Panc1 (cell line): ENCODE results near the gene COL6A3. TPM values are rescaled to one million over a fixed set of nuclear protein-coding genes. Genes with fewer than 3 reads are reported as not detected.

Source experiments
- ATAC-seq: fragments of 200-7000 bp; cut with Tn5 transposase; 2 replicates; pipeline ENCODE4 v1.9.1; 2020; ENCODE audit warnings: mild to moderate bottlenecking, moderate library complexity
- BruUV-seq: library from RNA; stranded (reverse); fragments of 400-500 nt; replicated peaks from 2 replicates; lab custom pipeline; 2021; lab: Mats Ljungman, UMichigan
- CTCF ChIA-PET: fragments of 300-600 bp; sonication (Branson Sonifier 250); formaldehyde crosslinking; loops from one replicate; lab custom pipeline; 2022; ENCODE audit warnings: antibody characterized with exemption; lab: Charles Lee
- POLR2A ChIA-PET: fragments of 300-600 bp; sonication (Branson Sonifier 250); formaldehyde crosslinking; loops from one replicate; lab custom pipeline; 2022; ENCODE audit warnings: antibody characterized with exemption; lab: Charles Lee
- DNase-seq: peaks from one replicate; pipeline ENCODE4 v3.0.0-alpha.2; 2010; ENCODE audit warnings: low read depth, low spot score
- H3K27ac ChIP-seq: 2 replicates; pipeline ENCODE4 v1.5.1; 2011; ENCODE audit warnings: mild to moderate bottlenecking, low read length, inconsistent platforms
- H3K27me3 ChIP-seq: fragments of 200-500 bp; sonication (Bioruptor generic); 2 replicates; pipeline ENCODE4 v1.6.0; 2014; ENCODE audit warnings: low read length, inconsistent platforms; ENCODE audit not compliant: control insufficient read depth, insufficient read depth
- H3K36me3 ChIP-seq: fragments of 200-500 bp; sonication (Bioruptor generic); 2 replicates; pipeline ENCODE4 v1.5.1; 2014; ENCODE audit warnings: inconsistent platforms, mild to moderate bottlenecking, low read length, moderate library complexity; ENCODE audit not compliant: control insufficient read depth, insufficient read depth
- H3K4me1 ChIP-seq: 2 replicates; pipeline ENCODE4 v1.5.1; 2011; ENCODE audit warnings: inconsistent platforms, mild to moderate bottlenecking, low read length, moderate library complexity; ENCODE audit not compliant: control insufficient read depth, insufficient read depth
- H3K4me3 ChIP-seq, 2 experiments: 2 replicates each; pipeline ENCODE4 v1.5.1; 2011 to 2012; ENCODE audit warnings: low read depth in 2 of 2, low read length in 2 of 2, mild to moderate bottlenecking in 2 of 2, inconsistent platforms in 1 of 2, moderate library complexity in 1 of 2
- H3K9me3 ChIP-seq: fragments of 200-500 bp; sonication (Bioruptor generic); 2 replicates; pipeline ENCODE4 v1.5.1; 2014; ENCODE audit warnings: low read depth, mild to moderate bottlenecking, inconsistent platforms, low read length, moderate library complexity; ENCODE audit not compliant: control insufficient read depth, insufficient read depth
- CTCF ChIP-seq: fragments of 450-650 bp; IDR thresholded peaks from 2 replicates; pipeline ENCODE4 v1.5.1; 2017; ENCODE audit warnings: mild to moderate bottlenecking
- POLR2AphosphoS5 ChIP-seq: IDR thresholded peaks from 2 replicates; pipeline ENCODE4 v1.6.1; 2012; ENCODE audit warnings: mild to moderate bottlenecking, low read depth, low read length, moderate library complexity
- REST ChIP-seq, 2 experiments: IDR thresholded peaks; 2 replicates each; pipeline ENCODE4 v1.6.1; 2011 to 2012; ENCODE audit warnings: low read depth in 2 of 2, control low read depth in 1 of 2, low read length in 1 of 2, mild to moderate bottlenecking in 1 of 2, moderate library complexity in 1 of 2; ENCODE audit not compliant: insufficient read depth in 1 of 2
- SIN3A ChIP-seq: IDR thresholded peaks from 2 replicates; pipeline ENCODE4 v1.6.1; 2012; ENCODE audit warnings: low read depth, mild to moderate bottlenecking, low read length, moderate library complexity, borderline replicate concordance; ENCODE audit not compliant: insufficient read depth
- TCF7L2 ChIP-seq: IDR thresholded peaks from 2 replicates; pipeline ENCODE4 v1.6.1; 2011; ENCODE audit warnings: mild to moderate bottlenecking, low read depth, low read length, inconsistent platforms
- in situ Hi-C: cut with HindIII; loops from 2 replicates; pipeline ENCODE4 v1.10.0; 2016; ENCODE audit warnings: low sequenced_read_pairs, low pct_unique_long_range_greater_than_20kb
- intact Hi-C: fragments of 100-400 bp; cut with micrococcal nuclease; formaldehyde crosslinking; loops from one replicate; pipeline ENCODE4 v1.10.0; 2022; ENCODE audit not compliant: unreplicated experiment
- total RNA-seq: library from RNA; stranded (reverse); gene quantifications from one replicate; pipeline ENCODE4 v1.2.1, GENCODE V29; 2021; ENCODE audit not compliant: unreplicated experiment

The COL6A3 gene
- total RNA-seq, 1 experiment from 2014 or later = 0.69 TPM

- ATAC-seq = no peak
These were observed 80.2 kb downstream of the COL6A3 start for GRCh38 chr2:237333748-237334147.

GRCh38 chr2:237330541-237330940 lies 83.4 kb downstream of the COL6A3 start:
- Histone ChIP-seq H3K4me1 (no peaks in the 10 kb centered on the region), H3K36me3 (no peaks in the 10 kb centered on the region), H3K27me3 (no peaks in the 10 kb centered on the region), H3K9me3 (no peaks in the 10 kb centered on the region), H3K27ac (no peak overlapping the region), H3K4me3 (no peak overlapping the region)
- intact Hi-C loops = no loop called here
- no TSS peak for BruUV-seq
- TF ChIP-seq POLR2AphosphoS5 (no peak), TCF7L2 (no peak), SIN3A (no peak), REST (IDR thresholded peaks at IDR 0.05; ENCODE audit: insufficient read depth in 1 of 2, low read depth in 2 of 2, low read length in 1 of 2) (no peak), CTCF (no peak)
- CTCF ChIA-PET = no interaction called here
- no peak for ATAC-seq
- no peak for DNase-seq
- POLR2A ChIA-PET = no interaction called here
- in situ Hi-C loops = no loop called here

More at GRCh38 chr2:237333748-237334147, 80.2 kb downstream of the COL6A3 start:
- no peaks in the 10 kb centered on the region for H3K9me3 ChIP-seq
- no peak overlapping the region for H3K27ac ChIP-seq
- in situ Hi-C loops = no loop called here
- POLR2A ChIA-PET = interaction anchor here (0.5 kb wide), 1 partner anchor 47 kb away, joined by 3 read pairs; no protein-coding TSS in a partner anchor
- no peak overlapping the region for H3K4me3 ChIP-seq
- CTCF ChIA-PET = no interaction called here
- no peaks in the 10 kb centered on the region for H3K36me3 ChIP-seq
- no peaks in the 10 kb centered on the region for H3K4me1 ChIP-seq
- intact Hi-C loops = no loop called here
- no TSS peak for BruUV-seq
- DNase-seq = no peak
- TF ChIP-seq REST (IDR thresholded peaks at IDR 0.05; ENCODE audit: insufficient read depth in 1 of 2, low read depth in 2 of 2, low read length in 1 of 2) (no peak), TCF7L2 (no peak), CTCF (no peak), SIN3A (no peak), POLR2AphosphoS5 (no peak)
- no peaks in the 10 kb centered on the region for H3K27me3 ChIP-seq
